DMS153 treated with DMSO at 0.1 percent for 48 hours (cell line): Measurements from ENCODE around the gene RPN2.

ENCODE experiments used
- DNase-seq: peaks from one replicate; lab custom pipeline; 2025; ENCODE audit not compliant: unreplicated experiment; lab: John Stamatoyannopoulos, UW

RPN2 gene

GRCh38 chr20:37240337-37241067 lies 61.4 kb downstream of the RPN2 start:
- no peak for DNase-seq

- DNase-seq = no peak
Observed at GRCh38 chr20:37242503-37242902, 63.4 kb downstream of the RPN2 start.

- DNase-seq = no peak
Observed at GRCh38 chr20:37243076-37243936, 64.2 kb downstream of the RPN2 start.

- no peak for DNase-seq
Observed at GRCh38 chr20:37243937-37244571, 64.9 kb downstream of the RPN2 start.

GRCh38 chr20:37244572-37244957 lies 65.4 kb downstream of the RPN2 start:
- DNase-seq = no peak

GRCh38 chr20:37245216-37246150 lies 66.4 kb downstream of the RPN2 start:
- no peak for DNase-seq

GRCh38 chr20:37246736-37247135 lies 67.6 kb downstream of the RPN2 start:
- no peak for DNase-seq

- DNase-seq = no peak
Observed at GRCh38 chr20:37247547-37247946, 68.4 kb downstream of the RPN2 start.

- DNase-seq = no peak
Observed at GRCh38 chr20:37249304-37249703, 70.2 kb downstream of the RPN2 start.

- DNase-seq = no peak
Observed at GRCh38 chr20:37251825-37252477, 72.8 kb downstream of the RPN2 start.

- no peak for DNase-seq
Observed at GRCh38 chr20:37253087-37253486, 74.0 kb downstream of the RPN2 start.

- DNase-seq = no peak
Observed at GRCh38 chr20:37254114-37254878, 75.2 kb downstream of the RPN2 start.

GRCh38 chr20:37256286-37256685 lies 77.2 kb downstream of the RPN2 start:
- DNase-seq = no peak

GRCh38 chr20:37257530-37257929 lies 78.4 kb downstream of the RPN2 start:
- DNase-seq = no peak

- no peak for DNase-seq
Observed at GRCh38 chr20:37257988-37258387, 78.9 kb downstream of the RPN2 start.

- DNase-seq = no peak
Observed at GRCh38 chr20:37259031-37259430, 79.9 kb downstream of the RPN2 start.

- DNase-seq = no peak
Observed at GRCh38 chr20:37259865-37260264, 80.7 kb downstream of the RPN2 start.

- no peak for DNase-seq
Observed at GRCh38 chr20:37260923-37261322, 81.8 kb downstream of the RPN2 start.

GRCh38 chr20:37261714-37262113 lies 82.6 kb downstream of the RPN2 start, which contains the start of gene GHRH:
Gene GHRH (minus strand): TSS chr20:37261814. CDS start chr20:37256889, 4,925 bp downstream.
- no peak for DNase-seq
